AG04450 (cell line): ENCODE measurements around the gene MAP3K5. TPM values are rescaled to one million over a fixed set of nuclear protein-coding genes. Genes with fewer than 3 reads are reported as not detected.
A peak's percentile ranks its signal among the peaks of the same experiment; 100 is the strongest.

Experiments
- CTCF ChIA-PET: fragments of 300-600, 350-600 bp; formaldehyde crosslinking; extraction: SDS; loops from one replicate; lab custom pipeline; 2022; ENCODE audit warnings: antibody characterized with exemption, inconsistent platforms; lab: Charles Lee
- POLR2A ChIA-PET: fragments of 350-600 bp; formaldehyde crosslinking; extraction: SDS; loops from one replicate; lab custom pipeline; 2021; ENCODE audit warnings: antibody characterized with exemption, inconsistent platforms; lab: Yijun Ruan, JAX
- DNase-seq: peaks from one replicate; pipeline ENCODE4 v3.0.0-alpha.2; 2011; ENCODE audit warnings: low read depth, low spot score
- H3K27ac ChIP-seq: one replicate; pipeline ENCODE4 v1.5.1; 2012; ENCODE audit warnings: low read depth, low read length, control low read depth
- H3K27me3 ChIP-seq: one replicate; pipeline ENCODE4 v1.6.0; 2012; ENCODE audit warnings: low read length; ENCODE audit not compliant: control insufficient read depth, insufficient read depth
- H3K4me3 ChIP-seq: 2 replicates; pipeline ENCODE4 v1.5.1; 2011; ENCODE audit warnings: mild to moderate bottlenecking, low read depth, low read length, control low read depth
- H3K9me3 ChIP-seq: 2 replicates; pipeline ENCODE4 v1.5.1; 2012; ENCODE audit warnings: low read length; ENCODE audit not compliant: control insufficient read depth, insufficient read depth
- polyA plus RNA-seq: library from polyadenylated mRNA; depleted of rRNA; stranded (reverse); fragments of >200 nt; gene quantifications from 2 replicates; pipeline ENCODE4 v1.2.3, GENCODE V29; 2011
- TF ChIP-seq, protein P1 (sequence below): IDR thresholded peaks from 2 replicates; pipeline ENCODE4 v1.5.1; 2011; ENCODE audit warnings: low read depth, low read length, control low read depth, inconsistent platforms

Gene MAP3K5
- polyA plus RNA-seq, 1 experiment = 17.0 TPM

DNA sequence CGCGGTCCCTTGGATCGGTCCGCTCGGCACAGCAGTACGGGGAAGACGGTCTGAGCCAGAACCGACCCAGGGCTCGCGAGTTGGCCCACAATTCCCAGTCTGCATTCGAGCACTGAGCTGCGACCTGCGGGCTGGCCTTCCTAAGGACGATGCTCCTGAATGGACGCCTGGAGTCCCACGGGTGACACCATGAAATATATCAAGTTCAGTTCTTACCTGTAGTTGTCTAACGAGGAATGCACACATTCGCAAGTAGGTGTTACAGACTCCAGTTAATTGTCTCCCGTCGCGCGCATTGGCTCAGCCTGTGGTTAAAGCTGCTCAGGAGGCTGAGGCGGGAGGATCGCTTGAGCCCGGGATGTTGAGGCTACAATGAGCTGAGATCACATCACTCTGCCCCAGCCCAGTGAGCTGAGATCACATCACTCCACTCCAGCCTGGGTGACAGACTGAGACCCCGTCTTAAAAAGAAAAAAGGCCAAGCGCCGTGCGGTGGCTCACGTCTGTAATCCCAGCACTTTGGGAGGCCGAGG lies 30.9 kb upstream of the MAP3K5 start:
- Histone ChIP-seq H3K4me3 (peak overlapping the region; percentile 86), H3K27me3 (no peaks in the 10 kb centered on the region), H3K27ac (peak overlapping the region; percentile 60), H3K9me3 (no peaks in the 10 kb centered on the region; the same call in 1 of the 2 replicates)
- ChIA-PET POLR2A (interaction anchor here (0.7 to 1.0 kb wide), 2 partner anchors 31 to 176 kb away, joined by 3 to 5 read pairs; partner anchors contain the start of gene MAP3K5), CTCF (interaction anchor here (0.6 to 2.5 kb wide), 17 partner anchors 12 to 492 kb away, joined by 3 to 24 read pairs (median 4); no protein-coding TSS in a partner anchor)
- DNase-seq = no peak
- TF ChIP-seq, protein P1, sequence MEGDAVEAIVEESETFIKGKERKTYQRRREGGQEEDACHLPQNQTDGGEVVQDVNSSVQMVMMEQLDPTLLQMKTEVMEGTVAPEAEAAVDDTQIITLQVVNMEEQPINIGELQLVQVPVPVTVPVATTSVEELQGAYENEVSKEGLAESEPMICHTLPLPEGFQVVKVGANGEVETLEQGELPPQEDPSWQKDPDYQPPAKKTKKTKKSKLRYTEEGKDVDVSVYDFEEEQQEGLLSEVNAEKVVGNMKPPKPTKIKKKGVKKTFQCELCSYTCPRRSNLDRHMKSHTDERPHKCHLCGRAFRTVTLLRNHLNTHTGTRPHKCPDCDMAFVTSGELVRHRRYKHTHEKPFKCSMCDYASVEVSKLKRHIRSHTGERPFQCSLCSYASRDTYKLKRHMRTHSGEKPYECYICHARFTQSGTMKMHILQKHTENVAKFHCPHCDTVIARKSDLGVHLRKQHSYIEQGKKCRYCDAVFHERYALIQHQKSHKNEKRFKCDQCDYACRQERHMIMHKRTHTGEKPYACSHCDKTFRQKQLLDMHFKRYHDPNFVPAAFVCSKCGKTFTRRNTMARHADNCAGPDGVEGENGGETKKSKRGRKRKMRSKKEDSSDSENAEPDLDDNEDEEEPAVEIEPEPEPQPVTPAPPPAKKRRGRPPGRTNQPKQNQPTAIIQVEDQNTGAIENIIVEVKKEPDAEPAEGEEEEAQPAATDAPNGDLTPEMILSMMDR = no peak

DNA sequence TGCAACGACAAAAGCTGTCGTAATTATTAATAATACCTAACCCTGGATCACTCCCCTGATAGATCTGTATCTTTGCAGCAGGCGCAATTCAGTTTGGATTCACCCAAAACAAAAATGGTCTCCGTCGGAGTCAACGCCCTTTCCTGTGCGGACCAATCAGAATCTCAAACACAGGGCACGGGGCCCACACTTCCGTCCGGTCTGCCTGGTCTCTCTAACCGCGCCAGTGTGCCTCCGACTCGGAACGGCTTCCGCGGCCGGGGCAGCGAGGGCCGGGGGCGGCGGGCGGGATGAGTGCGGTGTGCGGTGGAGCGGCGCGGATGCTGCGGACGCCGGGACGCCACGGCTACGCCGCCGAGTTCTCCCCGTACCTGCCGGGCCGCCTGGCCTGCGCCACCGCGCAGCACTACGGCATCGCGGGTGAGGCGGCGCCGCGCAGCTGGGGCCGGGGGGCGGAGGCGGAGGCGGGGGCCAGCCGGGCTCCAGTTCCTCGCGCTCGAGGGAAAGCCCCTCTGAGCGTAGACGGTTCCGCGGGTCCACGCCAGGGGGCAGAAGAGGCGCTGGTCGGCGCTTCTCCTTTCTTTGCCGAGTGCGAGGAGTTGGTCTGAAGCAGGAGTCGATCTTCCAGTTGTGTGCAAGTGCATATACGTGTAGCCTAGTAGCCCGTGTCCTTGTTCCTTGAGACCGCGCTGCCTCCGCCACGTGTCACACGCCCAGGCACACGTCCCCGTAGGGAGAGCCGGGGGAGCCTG lies 30.3 kb upstream of the MAP3K5 start, which contains the start of gene PEX7:
PEX7 (plus strand) TSS at position 217 of the 752 bp plus-strand sequence; CDS start at position 291, 74 bp downstream.
- ChIA-PET CTCF (interaction anchor here (0.6 to 2.5 kb wide), 16 partner anchors 11 to 510 kb away, joined by 3 to 24 read pairs (median 4); no protein-coding TSS in a partner anchor), POLR2A (interaction anchor here (0.7 to 1.0 kb wide), 2 partner anchors 31 to 176 kb away, joined by 3 to 5 read pairs; partner anchors contain the start of gene MAP3K5)
- DNase-seq = peak; percentile 72
- no peaks in the 10 kb centered on the region; the same call in 1 of the 2 replicates for H3K9me3 ChIP-seq
- TF ChIP-seq, protein P1 = peak; percentile 80
- peak within 1 kb of the TSS; percentile 86 for H3K4me3 ChIP-seq
- peak within 1 kb of the TSS; percentile 60 for H3K27ac ChIP-seq
- peaks cover 3% of the 10 kb centered on the region for H3K27me3 ChIP-seq

DNA sequence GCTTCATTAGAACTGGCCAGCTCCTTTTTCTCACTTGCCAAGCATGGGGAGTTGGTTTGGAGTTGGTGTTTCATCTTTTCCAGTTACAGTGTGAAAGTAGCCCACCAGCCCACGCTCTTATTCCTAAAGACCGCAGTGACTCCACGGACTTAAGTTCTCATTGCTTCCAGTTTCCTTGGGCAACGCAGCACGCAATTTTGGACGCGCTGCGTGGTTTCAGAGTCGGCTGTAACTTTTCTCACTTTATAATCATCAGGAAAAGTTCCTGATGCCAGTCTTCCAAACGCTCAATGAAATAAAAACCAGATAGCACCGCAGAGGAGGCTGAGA lies 29.7 kb upstream of the MAP3K5 start:
- Histone ChIP-seq H3K9me3 (no peaks in the 10 kb centered on the region; the same call in 1 of the 2 replicates), H3K4me3 (peak overlapping the region; percentile 86)

DNA sequence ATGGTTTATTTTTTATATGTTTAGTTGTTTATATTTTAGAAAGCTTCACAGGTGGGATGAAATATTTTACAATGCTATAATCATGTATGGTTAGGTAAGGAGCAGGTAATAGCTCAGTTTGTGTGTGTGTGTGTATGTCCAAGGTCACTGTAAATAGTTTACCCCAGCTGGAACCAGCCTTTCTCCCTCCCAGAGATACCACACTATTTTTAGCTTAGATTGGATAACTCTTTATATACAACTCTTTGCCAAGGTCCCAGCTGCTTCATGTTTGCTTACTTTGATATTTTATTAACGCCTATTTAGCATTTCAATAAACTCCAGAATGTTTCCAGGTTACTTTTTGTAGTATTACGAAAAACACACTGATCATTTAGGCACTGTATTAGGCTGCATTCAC lies 28.3 kb upstream of the MAP3K5 start:
- TF ChIP-seq, protein P1 = no peak
- ChIA-PET CTCF (interaction anchor here (0.7 kb wide), 1 partner anchor 60 kb away, joined by 5 read pairs; no protein-coding TSS in a partner anchor), POLR2A (no interaction called here)
- no peak overlapping the region for H3K27ac ChIP-seq
- no peak for DNase-seq
- no peak overlapping the region for H3K4me3 ChIP-seq
- H3K9me3 ChIP-seq = no peaks in the 10 kb centered on the region; the same call in 1 of the 2 replicates
- H3K27me3 ChIP-seq = peaks cover 6% of the 10 kb centered on the region

More for the DNA sequence above, 29.7 kb upstream of the MAP3K5 start:
- Histone ChIP-seq H3K27me3 (peaks cover 6% of the 10 kb centered on the region), H3K27ac (peak overlapping the region; percentile 24)
- DNase-seq = no peak
- ChIA-PET POLR2A (no interaction called here), CTCF (interaction anchor here (0.6 to 2.5 kb wide), 5 partner anchors 11 to 511 kb away, joined by 3 to 24 read pairs (median 4); no protein-coding TSS in a partner anchor)
- TF ChIP-seq, protein P1 = no peak
